ENCODE data around the gene RAP1GAP. TPM values are rescaled to one million over a fixed set of nuclear protein-coding genes. Genes with fewer than 3 reads are reported as not detected.
"Not testable (repeated sequence)": the region's sequence is repeated elsewhere in the genome, so short reads cannot be mapped to it uniquely, and the experiment has no call there.

The RAP1GAP gene
- total RNA-seq, 1 donor from 2014 or later = 0.07 TPM

GRCh38 chr1:21644348-21644747, 24.8 kb downstream of the RAP1GAP start:
- DNase-seq (ENCODE audit: low read depth, low spot score) = no peak

DNA sequence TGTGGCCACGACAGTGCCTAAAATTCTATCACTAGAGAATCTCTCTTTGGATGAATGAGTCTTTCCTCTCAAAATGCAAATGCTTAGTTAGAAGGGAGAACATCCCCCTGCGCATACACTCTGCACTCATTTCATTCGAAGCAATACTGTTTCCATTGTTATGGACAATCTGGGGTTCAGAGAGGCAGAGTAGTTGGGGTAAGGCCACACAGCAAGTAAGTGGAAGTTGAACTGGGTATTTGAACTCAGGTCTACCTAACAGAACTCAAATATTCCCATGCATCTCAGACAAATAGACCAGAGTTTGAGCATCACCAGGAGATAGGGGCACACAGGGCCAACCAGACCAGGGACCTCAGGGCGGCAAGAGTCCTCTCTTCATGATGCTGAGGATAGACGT, 25.5 kb downstream of the RAP1GAP start:
- DNase-seq (ENCODE audit: low read depth, low spot score) = no peak

GRCh38 chr1:21641967-21642739, 27.0 kb downstream of the RAP1GAP start:
- no peak for DNase-seq (ENCODE audit: low read depth, low spot score)

DNA sequence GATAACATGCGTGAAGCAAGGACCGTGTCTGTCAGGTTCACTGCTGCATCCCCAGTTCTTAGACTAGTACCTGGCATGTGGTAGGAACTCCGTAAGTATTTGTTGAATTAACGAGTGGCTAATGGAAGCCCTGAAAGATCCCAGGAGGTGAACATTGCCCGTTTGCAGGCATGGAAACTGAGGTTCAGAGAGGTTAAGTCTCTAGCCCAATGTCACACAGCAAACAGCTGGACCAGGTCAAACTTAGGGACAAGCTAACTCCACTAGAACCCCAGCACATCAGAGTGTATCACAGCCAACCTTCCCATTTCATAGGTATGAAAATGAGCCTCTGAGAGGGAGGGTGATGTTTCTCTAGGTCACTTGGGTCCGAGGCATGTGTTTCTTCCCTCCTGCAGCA, 27.6 kb downstream of the RAP1GAP start:
- DNase-seq (ENCODE audit: low read depth, low spot score) = no peak

GRCh38 chr1:21641076-21641475, 28.1 kb downstream of the RAP1GAP start:
- DNase-seq (ENCODE audit: low read depth, low spot score) = no peak

DNA sequence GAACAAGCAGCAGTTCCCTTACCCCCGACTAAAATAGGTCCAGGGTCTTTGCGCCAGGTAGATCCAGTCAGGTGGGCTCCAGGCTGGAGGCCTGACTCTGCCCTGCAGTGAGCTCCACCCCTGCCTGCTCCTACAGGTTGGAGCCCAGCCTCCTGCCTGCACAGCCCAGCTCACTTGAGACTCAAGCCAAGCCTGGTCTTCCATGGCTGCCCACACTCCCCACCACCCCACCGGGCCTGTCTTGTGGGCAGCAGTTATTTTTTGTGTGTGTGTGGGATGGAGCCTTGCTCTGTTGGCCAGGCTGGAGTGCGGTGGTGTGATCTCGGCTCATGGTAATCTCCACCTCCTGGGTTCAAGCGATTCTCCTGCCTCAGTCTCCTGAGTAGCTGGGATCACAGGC, 28.5 kb downstream of the RAP1GAP start:
- no peak for DNase-seq (ENCODE audit: low read depth, low spot score)

DNA sequence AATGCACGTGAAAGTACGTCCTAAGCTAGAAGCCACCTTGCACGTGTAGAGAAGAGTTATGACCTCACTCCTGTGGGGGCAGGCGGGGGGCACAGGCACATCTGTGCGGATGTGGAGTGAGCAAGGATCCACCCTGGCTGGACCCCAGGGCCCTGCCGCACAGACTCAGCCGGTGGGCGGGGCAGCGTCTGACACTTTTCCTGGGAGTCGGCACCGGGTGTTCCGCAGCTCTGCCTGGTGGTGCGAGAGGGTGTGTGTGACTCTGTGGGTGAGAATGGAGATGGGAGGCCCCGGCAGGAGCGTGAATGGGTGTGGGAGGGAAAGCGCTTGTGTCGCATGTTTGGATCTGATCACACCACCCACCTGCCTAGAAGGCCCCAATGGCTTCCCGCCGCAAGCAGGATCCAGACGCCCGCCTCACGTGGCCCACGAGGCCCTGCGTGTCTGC, 29.5 kb downstream of the RAP1GAP start:
- DNase-seq (ENCODE audit: low read depth, low spot score) = no peak

GRCh38 chr1:21638531-21639341, 30.4 kb downstream of the RAP1GAP start:
- DNase-seq (ENCODE audit: low read depth, low spot score) = no peak

GRCh38 chr1:21637514-21637913, 31.6 kb downstream of the RAP1GAP start:
- DNase-seq (ENCODE audit: low read depth, low spot score) = no peak

DNA sequence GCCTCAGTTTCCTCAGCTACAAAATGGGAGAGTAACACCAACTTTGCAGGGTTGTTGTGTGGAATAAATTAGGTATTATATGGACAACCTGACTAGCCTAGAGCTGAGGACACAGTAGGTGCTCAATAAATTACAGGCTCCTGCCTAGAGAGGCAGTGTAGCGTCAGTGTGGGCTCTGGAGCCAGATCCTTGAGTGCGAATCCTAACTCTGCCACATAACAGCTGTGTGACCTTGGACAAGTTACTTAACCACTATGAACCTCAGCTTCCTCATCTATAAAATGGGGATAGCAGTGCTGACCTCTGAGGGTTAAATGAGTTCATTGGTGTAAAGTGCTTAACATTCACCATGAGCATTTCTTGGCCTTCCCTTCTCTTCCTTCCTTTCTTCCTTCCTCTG, 33.1 kb downstream of the RAP1GAP start:
- no peak for DNase-seq (ENCODE audit: low read depth, low spot score)

DNA sequence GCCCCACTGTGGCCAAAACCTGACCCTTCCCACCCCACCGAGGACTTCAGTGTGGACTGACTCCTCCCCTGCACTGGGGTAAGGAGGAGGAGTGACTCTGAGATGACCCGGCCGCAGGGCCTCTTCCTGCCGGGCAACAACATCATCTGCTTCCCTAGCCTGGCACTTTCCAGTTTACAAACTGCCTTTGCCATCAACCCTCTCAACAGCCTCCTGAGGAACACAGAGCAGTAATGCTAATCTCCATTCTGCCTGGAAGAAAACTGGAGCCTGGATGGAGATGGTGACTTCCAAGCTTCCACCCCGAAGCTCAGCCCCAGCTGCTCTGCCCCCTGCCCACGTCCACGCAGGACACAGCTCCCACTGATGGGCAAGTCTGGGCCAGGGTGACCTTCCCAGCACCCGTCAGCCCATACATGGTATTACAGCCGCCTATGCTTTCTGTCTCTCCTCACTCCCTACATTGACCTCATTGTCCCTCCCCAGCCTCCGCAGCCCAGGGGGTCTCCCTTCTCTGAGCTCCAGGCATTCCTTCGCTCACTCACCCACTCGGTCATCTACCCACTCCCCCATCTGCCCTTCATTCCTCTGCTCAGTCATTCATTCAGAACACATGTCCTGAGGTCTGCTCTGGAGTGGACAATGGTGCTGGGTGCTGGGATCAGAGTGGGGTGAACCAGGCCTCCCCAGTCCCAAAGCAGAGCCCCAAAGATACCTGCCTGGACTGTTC, 34.2 kb downstream of the RAP1GAP start:
- no peak for DNase-seq (ENCODE audit: low read depth, low spot score)

- DNase-seq (ENCODE audit: low read depth, low spot score) = no peak
These were observed 35.0 kb downstream of the RAP1GAP start for GRCh38 chr1:21633992-21634805.

DNA sequence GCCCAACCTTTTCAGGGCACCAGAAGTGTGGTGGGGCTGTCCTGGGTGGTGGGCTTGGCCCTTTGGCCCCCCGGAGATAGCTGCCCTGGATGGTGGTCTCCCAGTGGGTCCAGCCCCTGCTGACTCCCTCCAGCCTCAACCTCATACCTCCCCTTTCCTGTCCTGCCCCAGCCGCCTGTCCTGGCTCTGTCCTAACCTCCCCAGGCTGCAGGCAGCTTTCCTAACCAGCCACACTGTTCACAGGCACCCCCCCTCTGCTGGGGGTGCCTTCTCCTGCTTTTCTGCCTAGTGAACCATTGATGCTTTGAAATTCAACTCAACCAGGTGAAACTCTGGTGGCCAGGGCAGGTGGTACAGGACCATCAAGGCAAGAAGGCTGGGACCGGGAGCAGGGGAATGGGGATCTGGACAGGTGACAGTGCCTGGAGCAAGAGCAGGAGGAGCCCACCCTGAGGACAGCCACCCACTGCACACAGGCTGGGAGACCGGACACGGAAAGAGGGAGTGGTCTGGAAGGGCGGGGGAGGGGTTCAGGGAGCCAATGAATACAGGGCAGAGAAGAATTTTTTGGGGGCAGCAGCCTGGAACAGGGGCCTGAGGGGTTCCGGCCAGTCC, 35.9 kb downstream of the RAP1GAP start:
- DNase-seq (ENCODE audit: low read depth, low spot score) = no peak

DNA sequence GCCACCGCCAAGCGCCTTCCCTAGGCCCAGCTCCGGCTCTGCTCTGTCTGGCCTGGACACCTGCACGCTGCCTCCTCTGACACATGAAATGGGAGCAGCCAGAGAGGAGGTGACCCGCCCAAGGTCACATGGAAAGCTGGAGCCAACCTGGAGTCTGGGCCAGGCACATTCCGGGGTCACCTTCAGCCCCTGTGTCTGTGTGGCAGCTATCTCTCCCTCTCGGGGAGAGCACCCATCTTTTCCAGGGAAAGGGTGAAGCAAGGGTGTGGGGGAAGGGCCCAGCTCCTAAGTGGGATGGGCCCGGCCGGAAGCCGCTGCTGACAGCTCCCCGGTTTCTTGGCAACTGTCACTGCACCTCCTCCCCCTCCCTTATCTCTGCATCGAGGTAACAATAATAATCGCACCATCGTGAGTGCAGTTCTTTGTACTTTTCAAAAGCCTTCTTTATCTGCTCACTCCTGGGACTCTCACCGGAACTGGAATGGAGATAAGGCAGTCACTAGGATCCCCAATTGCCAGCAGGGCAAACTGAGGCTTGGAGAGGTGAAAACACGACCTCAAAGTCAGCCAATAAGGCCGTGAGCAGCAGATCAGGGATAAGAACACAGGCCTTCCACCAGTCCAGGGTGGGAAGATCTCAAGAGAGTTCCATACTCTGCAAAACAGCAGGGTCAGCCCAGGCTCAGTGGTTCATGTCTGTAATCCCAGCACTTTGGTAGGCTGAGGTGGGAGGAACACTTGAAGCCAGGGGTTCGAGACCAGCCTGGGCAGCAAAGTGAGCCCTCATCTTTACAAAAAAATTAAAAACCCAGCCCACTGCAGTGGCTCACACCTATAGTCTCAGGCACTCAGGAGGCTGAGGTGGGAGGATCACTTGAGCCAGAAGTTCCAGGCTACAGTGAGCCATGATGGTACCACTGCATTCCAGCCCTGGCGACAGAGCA, 36.9 kb downstream of the RAP1GAP start:
- no peak for DNase-seq (ENCODE audit: low read depth, low spot score)

GRCh38 chr1:21631590-21631943, 37.6 kb downstream of the RAP1GAP start:
- not testable (repeated sequence) for DNase-seq (ENCODE audit: low read depth, low spot score)

DNA sequence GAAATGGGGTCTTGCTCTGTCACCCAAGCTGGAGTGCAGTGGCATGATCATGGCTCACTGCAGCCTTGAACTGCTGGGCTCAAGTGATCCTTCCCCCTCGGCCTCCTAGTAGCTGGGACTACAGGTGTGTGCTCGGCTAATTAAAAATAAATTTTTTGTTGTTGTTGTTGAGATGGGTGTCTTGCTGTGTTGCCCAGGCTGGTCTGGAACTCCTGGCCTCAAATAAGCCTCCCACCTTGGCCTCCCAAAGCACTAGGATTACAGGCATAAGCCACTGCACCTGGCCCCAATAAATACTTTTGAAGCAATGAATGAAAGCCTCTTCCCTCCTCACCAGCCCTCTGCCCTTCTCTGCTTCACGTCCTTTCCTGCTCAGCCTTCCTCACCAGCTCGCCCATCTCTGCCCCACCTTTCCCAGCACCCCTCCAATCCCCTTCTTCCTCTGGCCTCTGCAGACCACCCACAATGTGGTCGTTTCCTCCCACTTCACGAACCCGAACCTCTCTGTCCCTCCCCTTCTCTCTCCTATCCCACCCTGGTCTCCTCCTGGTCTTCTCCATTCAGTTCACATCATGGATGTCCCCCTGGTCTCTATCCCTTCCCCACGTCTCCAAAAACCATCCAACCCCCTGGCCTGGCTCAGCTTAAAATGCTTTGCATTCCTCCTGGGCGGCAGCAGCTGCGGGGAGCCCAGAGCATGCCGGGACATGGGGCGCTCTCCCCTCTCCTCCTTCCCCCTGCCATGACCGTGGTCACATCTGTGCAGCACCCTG, 38.4 kb downstream of the RAP1GAP start:
- DNase-seq (ENCODE audit: low read depth, low spot score) = no peak

DNA sequence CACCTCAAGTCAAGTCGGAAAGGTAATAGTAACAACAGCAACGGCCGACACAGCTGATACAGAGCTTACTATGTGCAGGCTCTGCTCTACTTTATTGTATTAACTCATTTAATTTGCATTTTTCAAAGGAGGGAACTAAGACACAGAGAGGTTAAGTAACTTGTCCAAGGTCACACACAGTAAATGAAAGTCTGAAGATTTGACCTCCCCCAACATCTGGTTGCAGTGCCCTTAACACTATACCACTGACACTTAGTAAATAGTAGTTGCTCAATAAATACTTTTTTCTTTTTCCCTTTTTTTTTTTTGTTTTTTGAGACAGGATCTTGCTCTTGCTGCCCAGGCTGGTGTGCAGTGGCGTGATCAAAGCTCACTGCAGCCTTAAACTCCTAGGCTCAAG, 39.2 kb downstream of the RAP1GAP start:
- no peak for DNase-seq (ENCODE audit: low read depth, low spot score)

DNA sequence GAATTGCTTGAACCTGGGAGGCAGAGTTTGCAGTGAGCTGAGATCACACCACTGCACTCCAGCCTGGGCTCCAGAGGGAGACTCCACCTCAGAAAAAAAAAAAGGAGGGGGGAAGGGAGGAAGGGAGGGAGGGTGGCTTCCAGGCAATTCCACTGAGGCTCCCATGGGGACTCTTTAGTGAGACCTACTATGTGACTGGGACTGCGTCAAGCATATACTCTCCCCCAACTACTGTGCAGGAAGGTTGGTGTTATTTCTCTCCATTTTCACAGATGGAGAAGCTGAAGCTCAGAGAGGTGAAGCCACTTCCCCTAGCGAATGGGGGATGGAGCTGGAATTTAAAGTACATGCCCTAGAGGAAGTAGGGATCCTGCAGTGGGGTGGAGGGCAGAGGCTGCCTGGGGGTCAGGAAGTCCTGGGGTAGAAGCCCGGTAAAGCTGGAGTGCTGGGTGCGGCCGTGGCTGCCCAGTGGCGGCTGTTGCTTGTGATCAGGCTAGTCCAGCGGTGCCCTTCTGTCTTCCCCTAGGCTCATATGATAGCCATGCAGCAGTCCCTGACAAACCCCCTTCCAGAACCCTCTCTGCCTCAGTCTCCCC, 40.3 kb downstream of the RAP1GAP start:
- DNase-seq (ENCODE audit: low read depth, low spot score) = no peak
